DND-41 (cell line): ENCODE results near the gene CD83.
"Not testable (repeated sequence)": the region's sequence is repeated elsewhere in the genome, so short reads cannot be mapped to it uniquely, and the experiment has no call there.

Experiments used
- EZH2 ChIP-seq: IDR thresholded peaks from 3 replicates; pipeline ENCODE4 v1.6.1; 2012; ENCODE audit warnings: borderline replicate concordance, low read depth, mild to moderate bottlenecking, moderate library complexity, low read length, inconsistent platforms; ENCODE audit not compliant: severe bottlenecking
- TF ChIP-seq, protein P1 (sequence below): IDR thresholded peaks from 2 replicates; pipeline ENCODE4 v1.5.1; 2012; ENCODE audit warnings: borderline replicate concordance, low read length, moderate library complexity, mild to moderate bottlenecking; ENCODE audit not compliant: poor library complexity, severe bottlenecking; ENCODE audit errors: extremely low read depth

DNA sequence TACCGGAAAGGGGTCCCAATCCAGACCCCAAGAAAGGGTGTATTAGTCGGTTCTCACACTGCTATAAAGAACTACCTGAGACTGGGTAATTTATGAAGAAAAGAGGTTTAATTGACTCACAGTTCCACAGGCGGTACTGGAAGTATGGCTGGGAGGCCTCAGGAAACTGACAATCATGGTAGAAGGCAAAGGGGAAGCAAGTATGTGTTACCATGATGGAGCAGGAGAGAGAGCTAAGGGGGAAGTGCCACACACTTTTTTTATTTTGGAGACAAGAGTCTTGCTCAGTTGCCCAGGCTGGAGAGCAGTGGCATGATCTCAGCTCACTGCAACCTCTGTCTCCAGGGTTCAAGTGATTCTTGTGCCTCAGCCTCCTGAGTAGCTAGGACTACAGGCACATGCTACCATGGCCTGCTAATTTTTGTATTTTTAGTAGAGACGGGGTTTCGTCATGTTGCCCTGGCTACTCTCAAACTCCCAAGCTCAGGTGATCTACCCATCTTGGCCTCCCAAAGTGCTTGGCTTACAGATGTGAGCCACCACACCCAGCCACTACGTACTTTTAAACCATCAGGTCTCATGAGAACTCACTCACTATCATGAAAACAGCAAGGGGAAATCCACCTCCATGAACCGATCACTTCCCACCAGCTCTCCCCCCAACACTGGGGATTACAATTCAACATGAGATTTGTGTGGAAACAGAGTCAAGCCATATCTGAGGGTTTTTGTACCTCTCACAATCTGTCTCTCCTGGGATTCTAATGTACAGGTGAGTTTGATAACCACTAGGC lies 43.8 kb upstream of the CD83 start:
- TF ChIP-seq, protein P1, sequence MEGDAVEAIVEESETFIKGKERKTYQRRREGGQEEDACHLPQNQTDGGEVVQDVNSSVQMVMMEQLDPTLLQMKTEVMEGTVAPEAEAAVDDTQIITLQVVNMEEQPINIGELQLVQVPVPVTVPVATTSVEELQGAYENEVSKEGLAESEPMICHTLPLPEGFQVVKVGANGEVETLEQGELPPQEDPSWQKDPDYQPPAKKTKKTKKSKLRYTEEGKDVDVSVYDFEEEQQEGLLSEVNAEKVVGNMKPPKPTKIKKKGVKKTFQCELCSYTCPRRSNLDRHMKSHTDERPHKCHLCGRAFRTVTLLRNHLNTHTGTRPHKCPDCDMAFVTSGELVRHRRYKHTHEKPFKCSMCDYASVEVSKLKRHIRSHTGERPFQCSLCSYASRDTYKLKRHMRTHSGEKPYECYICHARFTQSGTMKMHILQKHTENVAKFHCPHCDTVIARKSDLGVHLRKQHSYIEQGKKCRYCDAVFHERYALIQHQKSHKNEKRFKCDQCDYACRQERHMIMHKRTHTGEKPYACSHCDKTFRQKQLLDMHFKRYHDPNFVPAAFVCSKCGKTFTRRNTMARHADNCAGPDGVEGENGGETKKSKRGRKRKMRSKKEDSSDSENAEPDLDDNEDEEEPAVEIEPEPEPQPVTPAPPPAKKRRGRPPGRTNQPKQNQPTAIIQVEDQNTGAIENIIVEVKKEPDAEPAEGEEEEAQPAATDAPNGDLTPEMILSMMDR: not testable (repeated sequence)
- TF ChIP-seq EZH2: not testable (repeated sequence)
